Gastroesophageal sphincter (tissue), 4 donors: ENCODE data around the gene LRRIQ3. TPM values are rescaled to one million over a fixed set of nuclear protein-coding genes. Genes with fewer than 3 reads are reported as not detected.

Source experiments
- ATAC-seq: fragments of 150-250 bp; one replicate; pipeline ENCODE4 v1.9.1; 2016; ENCODE audit warnings: mild to moderate bottlenecking, moderate library complexity
- H3K27ac ChIP-seq, 4 donors: fragments of 200-600 bp; sonication (generic) in 3 of 4; 1 replicate in 3 of 4; 2 replicates in 1 of 4; pipeline ENCODE4 v1.5.1; 2016 to 2019
- H3K27me3 ChIP-seq: fragments of 200-600 bp; sonication (generic); one replicate; pipeline ENCODE4 v1.5.1; 2019
- H3K36me3 ChIP-seq, 2 donors: fragments of 200-600 bp; sonication (generic); one replicate each; pipeline ENCODE4 v1.5.1; 2019; ENCODE audit warnings: control low read depth in 1 of 2
- H3K4me1 ChIP-seq, 3 donors: fragments of 200-600 bp; sonication (generic); 1 replicate in 2 of 3; 2 replicates in 1 of 3; pipeline ENCODE4 v1.5.1; 2016 to 2019; ENCODE audit warnings: control low read depth in 2 of 3
- H3K4me3 ChIP-seq, 2 donors: fragments of 200-600 bp; sonication (generic); one replicate each; pipeline ENCODE4 v1.5.1; 2019; ENCODE audit warnings: mild to moderate bottlenecking in 1 of 2, moderate library complexity in 1 of 2
- H3K9me3 ChIP-seq, 3 donors: fragments of 200-600 bp; sonication (generic); one replicate each; pipeline ENCODE4 v1.5.1; 2017 to 2019; ENCODE audit warnings: control low read depth in 2 of 3
- CTCF ChIP-seq, 4 experiments: fragments of 200-600 bp in 2 of 4; fragments of 450-650 bp in 2 of 4; sonication (generic) in 1 of 4; IDR thresholded peaks; one replicate each; pipeline ENCODE4 v1.5.1; 2017 to 2019; ENCODE audit warnings: antibody characterized with exemption in 4 of 4, mild to moderate bottlenecking in 2 of 4, moderate library complexity in 2 of 4
- EP300 ChIP-seq: sonication (generic); formaldehyde crosslinking; IDR thresholded peaks from one replicate; pipeline ENCODE4 v1.6.1; 2017; ENCODE audit warnings: antibody characterized with exemption, mild to moderate bottlenecking
- POLR2A ChIP-seq, 2 donors: fragments of 450-650 bp; IDR thresholded peaks; one replicate each; pipeline ENCODE4 v1.6.1; 2017; ENCODE audit warnings: antibody characterized with exemption in 2 of 2, mild to moderate bottlenecking in 2 of 2, moderate library complexity in 1 of 2
- POLR2AphosphoS5 ChIP-seq: sonication (generic); formaldehyde crosslinking; IDR thresholded peaks from one replicate; pipeline ENCODE4 v1.6.1; 2017; ENCODE audit warnings: antibody characterized with exemption
- WGBS, 2 donors: methylation state at CpG; one replicate each; pipeline ENCODE4 v1.1.5; 2018; ENCODE audit warnings: low coverage in 1 of 2; 5-methylcytosine and 5-hydroxymethylcytosine counted together
- total RNA-seq, 4 donors: library from RNA; depleted of rRNA; stranded (reverse); fragments of >200 nt; gene quantifications; one replicate each; pipeline ENCODE4 v1.1.0, GENCODE V29; 2016

LRRIQ3 gene
- total RNA-seq, 4 donors from 2014 or later, result 0.16 to 0.54 (median 0.46) TPM; not detected in 1

- no CpG with 5 or more reads among the region's 3 CpGs for WGBS, 2 donors
- TF ChIP-seq EP300, result no peak
- no peak for TF ChIP-seq CTCF (IDR thresholded peaks at IDR 0.05)
- no peak for TF ChIP-seq POLR2AphosphoS5
- no peak for TF ChIP-seq POLR2A (IDR thresholded peaks at IDR 0.05)
Observed at GRCh38 chr1:74038042-74038441, 159.9 kb downstream of the LRRIQ3 start.

GRCh38 chr1:74012583-74012982 is 185.4 kb downstream of the LRRIQ3 start:
- H3K27ac ChIP-seq, result no peak overlapping the region
- H3K27me3 ChIP-seq, result no peaks in the 10 kb centered on the region
- ATAC-seq, result no peak
- TF ChIP-seq POLR2AphosphoS5 (no peak), POLR2A (IDR thresholded peaks at IDR 0.05) (no peak), EP300 (no peak), CTCF (IDR thresholded peaks at IDR 0.05) (no peak)
- H3K36me3 ChIP-seq, result no peaks in the 10 kb centered on the region
- no peak overlapping the region for H3K4me3 ChIP-seq
- H3K4me1 ChIP-seq, result no peaks in the 10 kb centered on the region
- 0 to 17% methylated on average over 1 of the region's 1 CpG for WGBS, 2 donors
- no peaks in the 10 kb centered on the region for H3K9me3 ChIP-seq

More at GRCh38 chr1:74038042-74038441, 159.9 kb downstream of the LRRIQ3 start:
- ATAC-seq, result no peak
- peaks cover 0 to 34% (median 0%) of the 10 kb centered on the region in 3 donors for H3K9me3 ChIP-seq
- no peaks in the 10 kb centered on the region for H3K4me1 ChIP-seq
- H3K27me3 ChIP-seq, result no peaks in the 10 kb centered on the region
- H3K27ac ChIP-seq, result no peak overlapping the region
- no peaks in the 10 kb centered on the region for H3K36me3 ChIP-seq
- no peak overlapping the region for H3K4me3 ChIP-seq

DNA sequence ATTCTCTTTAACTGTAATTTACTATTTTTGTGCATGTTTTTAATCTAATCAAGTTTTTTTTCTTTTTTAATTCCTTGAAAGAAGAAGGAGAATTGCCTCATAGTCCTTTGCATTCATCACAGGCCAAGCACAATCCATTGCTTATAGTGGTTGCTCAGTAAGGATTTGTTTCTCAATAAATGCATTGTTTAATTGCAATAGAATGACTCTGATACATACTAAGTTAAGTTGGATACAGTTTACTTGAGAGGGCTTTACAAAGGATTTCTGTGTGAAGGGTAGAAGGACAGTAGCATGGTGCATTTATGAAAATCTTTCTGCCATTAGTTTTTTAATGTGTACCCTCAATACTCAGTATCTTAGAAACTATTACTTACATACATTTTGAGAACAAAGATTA is 186.2 kb downstream of the LRRIQ3 start:
- Histone ChIP-seq H3K4me3 (no peak overlapping the region), H3K27me3 (no peaks in the 10 kb centered on the region), H3K4me1 (no peaks in the 10 kb centered on the region), H3K36me3 (no peaks in the 10 kb centered on the region), H3K27ac (no peak overlapping the region), H3K9me3 (no peaks in the 10 kb centered on the region)
- no peak for ATAC-seq
- no peak for TF ChIP-seq CTCF (IDR thresholded peaks at IDR 0.05)
- TF ChIP-seq POLR2AphosphoS5, result no peak
- TF ChIP-seq EP300, result no peak
- no peak for TF ChIP-seq POLR2A (IDR thresholded peaks at IDR 0.05)

- Histone ChIP-seq H3K4me1 (no peaks in the 10 kb centered on the region), H3K27ac (no peak overlapping the region), H3K9me3 (no peaks in the 10 kb centered on the region), H3K27me3 (no peaks in the 10 kb centered on the region), H3K4me3 (no peak overlapping the region), H3K36me3 (no peaks in the 10 kb centered on the region)
- ATAC-seq, result no peak
- WGBS, 2 donors, result 82% methylated on average over 7 of the region's 7 CpGs; no CpG with 5 or more reads in 1 of the 2 donors
- TF ChIP-seq CTCF (IDR thresholded peaks at IDR 0.05), result no peak
- no peak for TF ChIP-seq POLR2A (IDR thresholded peaks at IDR 0.05)
- TF ChIP-seq EP300, result no peak
- no peak for TF ChIP-seq POLR2AphosphoS5
Observed at GRCh38 chr1:74010206-74010605, 187.8 kb downstream of the LRRIQ3 start.

GRCh38 chr1:74005533-74005932 is 192.4 kb downstream of the LRRIQ3 start:
- ATAC-seq, result no peak
- Histone ChIP-seq H3K36me3 (no peaks in the 10 kb centered on the region), H3K27me3 (no peaks in the 10 kb centered on the region), H3K4me1 (no peaks in the 10 kb centered on the region), H3K4me3 (no peak overlapping the region), H3K9me3 (no peaks in the 10 kb centered on the region), H3K27ac (no peak overlapping the region)
- 37 to 47% methylated on average over 4 of the region's 4 CpGs for WGBS, 2 donors
- no peak for TF ChIP-seq POLR2AphosphoS5
- TF ChIP-seq POLR2A (IDR thresholded peaks at IDR 0.05), result no peak
- no peak for TF ChIP-seq EP300
- no peak for TF ChIP-seq CTCF (IDR thresholded peaks at IDR 0.05)
